DOHH2 (cell line): Measurements from ENCODE around the gene LRRC58.

Experiments
- EZH2phosphoT487 ChIP-seq: fragments of 200-600 bp; sonication (generic); IDR thresholded peaks from 2 replicates; pipeline ENCODE4 v1.6.1; 2017; ENCODE audit warnings: borderline replicate concordance, mild to moderate bottlenecking, antibody characterized with exemption, low read length, moderate library complexity, mixed read lengths
- TF ChIP-seq, protein P1 (sequence below): fragments of 200-600 bp; sonication (generic); IDR thresholded peaks from one replicate; pipeline ENCODE4 v1.5.1; 2014; ENCODE audit warnings: antibody characterized with exemption, mild to moderate bottlenecking, low read depth, low read length; ENCODE audit not compliant: poor library complexity, severe bottlenecking

- TF ChIP-seq, protein P1, sequence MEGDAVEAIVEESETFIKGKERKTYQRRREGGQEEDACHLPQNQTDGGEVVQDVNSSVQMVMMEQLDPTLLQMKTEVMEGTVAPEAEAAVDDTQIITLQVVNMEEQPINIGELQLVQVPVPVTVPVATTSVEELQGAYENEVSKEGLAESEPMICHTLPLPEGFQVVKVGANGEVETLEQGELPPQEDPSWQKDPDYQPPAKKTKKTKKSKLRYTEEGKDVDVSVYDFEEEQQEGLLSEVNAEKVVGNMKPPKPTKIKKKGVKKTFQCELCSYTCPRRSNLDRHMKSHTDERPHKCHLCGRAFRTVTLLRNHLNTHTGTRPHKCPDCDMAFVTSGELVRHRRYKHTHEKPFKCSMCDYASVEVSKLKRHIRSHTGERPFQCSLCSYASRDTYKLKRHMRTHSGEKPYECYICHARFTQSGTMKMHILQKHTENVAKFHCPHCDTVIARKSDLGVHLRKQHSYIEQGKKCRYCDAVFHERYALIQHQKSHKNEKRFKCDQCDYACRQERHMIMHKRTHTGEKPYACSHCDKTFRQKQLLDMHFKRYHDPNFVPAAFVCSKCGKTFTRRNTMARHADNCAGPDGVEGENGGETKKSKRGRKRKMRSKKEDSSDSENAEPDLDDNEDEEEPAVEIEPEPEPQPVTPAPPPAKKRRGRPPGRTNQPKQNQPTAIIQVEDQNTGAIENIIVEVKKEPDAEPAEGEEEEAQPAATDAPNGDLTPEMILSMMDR = no peak
- no peak for TF ChIP-seq EZH2phosphoT487
Measured at GRCh38 chr3:120302361-120302760, 46.8 kb downstream of the LRRC58 start.
